ENCODE results near the gene CRYBB1.

- no peak for TF ChIP-seq POLR2A (IDR thresholded peaks at IDR 0.05)
- TF ChIP-seq, protein P1, sequence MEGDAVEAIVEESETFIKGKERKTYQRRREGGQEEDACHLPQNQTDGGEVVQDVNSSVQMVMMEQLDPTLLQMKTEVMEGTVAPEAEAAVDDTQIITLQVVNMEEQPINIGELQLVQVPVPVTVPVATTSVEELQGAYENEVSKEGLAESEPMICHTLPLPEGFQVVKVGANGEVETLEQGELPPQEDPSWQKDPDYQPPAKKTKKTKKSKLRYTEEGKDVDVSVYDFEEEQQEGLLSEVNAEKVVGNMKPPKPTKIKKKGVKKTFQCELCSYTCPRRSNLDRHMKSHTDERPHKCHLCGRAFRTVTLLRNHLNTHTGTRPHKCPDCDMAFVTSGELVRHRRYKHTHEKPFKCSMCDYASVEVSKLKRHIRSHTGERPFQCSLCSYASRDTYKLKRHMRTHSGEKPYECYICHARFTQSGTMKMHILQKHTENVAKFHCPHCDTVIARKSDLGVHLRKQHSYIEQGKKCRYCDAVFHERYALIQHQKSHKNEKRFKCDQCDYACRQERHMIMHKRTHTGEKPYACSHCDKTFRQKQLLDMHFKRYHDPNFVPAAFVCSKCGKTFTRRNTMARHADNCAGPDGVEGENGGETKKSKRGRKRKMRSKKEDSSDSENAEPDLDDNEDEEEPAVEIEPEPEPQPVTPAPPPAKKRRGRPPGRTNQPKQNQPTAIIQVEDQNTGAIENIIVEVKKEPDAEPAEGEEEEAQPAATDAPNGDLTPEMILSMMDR (IDR thresholded peaks at IDR 0.05), result no peak
Observed at GRCh38 chr22:26650722-26651421, 33.0 kb upstream of the CRYBB1 start.

Measured in uterus (tissue), 2 donors.